Urinary bladder (tissue), 4 donors: ENCODE data around the gene PTGR3. TPM values are rescaled to one million over a fixed set of nuclear protein-coding genes. Genes with fewer than 3 reads are reported as not detected.

Experiments
- DNase-seq: peaks from one replicate; pipeline ENCODE4 v3.0.0-alpha.2; 2015; ENCODE audit errors: extremely low spot score
- H3K27ac ChIP-seq: one replicate; pipeline ENCODE4 v1.5.1; 2013; ENCODE audit warnings: low read depth, mild to moderate bottlenecking, moderate library complexity
- H3K36me3 ChIP-seq: one replicate; pipeline ENCODE4 v1.6.1; 2013; ENCODE audit warnings: mild to moderate bottlenecking, moderate library complexity; ENCODE audit not compliant: insufficient read depth
- H3K4me1 ChIP-seq: one replicate; pipeline ENCODE4 v1.6.1; 2013; ENCODE audit warnings: mild to moderate bottlenecking, moderate library complexity; ENCODE audit not compliant: insufficient read depth
- H3K4me3 ChIP-seq: one replicate; pipeline ENCODE4 v1.5.1; 2013; ENCODE audit warnings: low read depth, low read length
- WGBS: extraction: QIAGEN DNeasy Blood & Tissue Kit; methylation state at CpG from one replicate; pipeline ENCODE4 v1.1.7; 2013; 5-methylcytosine and 5-hydroxymethylcytosine counted together
- polyA plus RNA-seq: library from polyadenylated mRNA; stranded (reverse); fragments of 200-250 nt; gene quantifications from one replicate; pipeline ENCODE4 v1.2.3, GENCODE V29; 2013
- total RNA-seq: library from RNA; depleted of rRNA; stranded (reverse); fragments of >200 nt; gene quantifications from one replicate; pipeline ENCODE4 v1.2.3, GENCODE V29; 2014
- donor health status: healthy with polysubstance abuse.
- donor health status: healthy.

Gene PTGR3
- total and polyA plus RNA-seq, 2 donors = 20.8 to 23.9 TPM

- 59% methylated on average over 7 of the region's 7 CpGs for WGBS
- DNase-seq = no peak
- Histone ChIP-seq H3K4me3 (no peak overlapping the region), H3K36me3 (no peaks in the 10 kb centered on the region), H3K27ac (no peak overlapping the region), H3K4me1 (peaks cover 6% of the 10 kb centered on the region)
These were observed 7.4 kb upstream of the PTGR3 start for GRCh38 chr18:75216212-75216910.

- peaks cover 6% of the 10 kb centered on the region for H3K4me1 ChIP-seq
- 77% methylated on average over 4 of the region's 4 CpGs for WGBS
- no peaks in the 10 kb centered on the region for H3K36me3 ChIP-seq
- no peak for DNase-seq
- peak overlapping the region; percentile 1 for H3K27ac ChIP-seq
- no peak overlapping the region for H3K4me3 ChIP-seq
These were observed 6.7 kb upstream of the PTGR3 start for GRCh38 chr18:75215663-75216062.

GRCh38 chr18:75214766-75215510 is 6.0 kb upstream of the PTGR3 start:
- DNase-seq = no peak
- Histone ChIP-seq H3K4me1 (peaks cover 6% of the 10 kb centered on the region), H3K36me3 (no peaks in the 10 kb centered on the region), H3K4me3 (no peak overlapping the region), H3K27ac (no peak overlapping the region)
- WGBS = 87% methylated on average over 12 of the region's 12 CpGs

- H3K27ac ChIP-seq = no peak overlapping the region
- DNase-seq = no peak
- H3K4me1 ChIP-seq = peaks cover 5% of the 10 kb centered on the region
- H3K36me3 ChIP-seq = no peaks in the 10 kb centered on the region
- H3K4me3 ChIP-seq = peak overlapping the region; percentile 9
- WGBS = 59% methylated on average over 5 of the region's 5 CpGs
These were observed 5.4 kb upstream of the PTGR3 start for GRCh38 chr18:75214332-75214690.

GRCh38 chr18:75213611-75214331 is 4.8 kb upstream of the PTGR3 start:
- H3K36me3 ChIP-seq = no peaks in the 10 kb centered on the region
- WGBS = 39% methylated on average over 5 of the region's 5 CpGs
- H3K4me1 ChIP-seq = peaks cover 5% of the 10 kb centered on the region
- no peak for DNase-seq
- peak overlapping the region; percentile 9 for H3K4me3 ChIP-seq
- H3K27ac ChIP-seq = peak overlapping the region; percentile 23

- H3K27ac ChIP-seq = no peak overlapping the region
- DNase-seq = no peak
- no peaks in the 10 kb centered on the region for H3K36me3 ChIP-seq
- H3K4me1 ChIP-seq = peaks cover 3% of the 10 kb centered on the region
- WGBS = 28% methylated on average over 5 of the region's 5 CpGs
- H3K4me3 ChIP-seq = peak overlapping the region; percentile 100
These were observed 3.8 kb upstream of the PTGR3 start for GRCh38 chr18:75212751-75213090.

GRCh38 chr18:75211953-75212750 is 3.2 kb upstream of the PTGR3 start:
- Histone ChIP-seq H3K4me1 (peaks cover 3% of the 10 kb centered on the region), H3K4me3 (peak overlapping the region; percentile 100), H3K27ac (peak overlapping the region; percentile 76), H3K36me3 (no peaks in the 10 kb centered on the region)
- DNase-seq = no peak
- WGBS = 2% methylated on average over 38 of the region's 38 CpGs

GRCh38 chr18:75211626-75211952 is 2.6 kb upstream of the PTGR3 start:
- under 1% methylated on average over 66 of the region's 66 CpGs for WGBS
- Histone ChIP-seq H3K36me3 (no peaks in the 10 kb centered on the region), H3K4me3 (peak overlapping the region; percentile 100), H3K4me1 (peaks cover 3% of the 10 kb centered on the region), H3K27ac (peak overlapping the region; percentile 76)
- no peak for DNase-seq

GRCh38 chr18:75211002-75211621 is 2.2 kb upstream of the PTGR3 start:
- no peaks in the 10 kb centered on the region for H3K36me3 ChIP-seq
- peak overlapping the region; percentile 100 for H3K4me3 ChIP-seq
- under 1% methylated on average over 64 of the region's 64 CpGs for WGBS
- DNase-seq = no peak
- peak overlapping the region; percentile 70 for H3K27ac ChIP-seq
- H3K4me1 ChIP-seq = peaks cover 3% of the 10 kb centered on the region

GRCh38 chr18:75210274-75211001 is 1.5 kb upstream of the PTGR3 start, which contains the start of gene TSHZ1:
TSHZ1 (plus strand) TSS chr18:75210797; CDS start chr18:75211877, 1,080 bp downstream.
- Histone ChIP-seq H3K27ac (peak within 1 kb of the TSS; percentile 93), H3K4me3 (peak within 1 kb of the TSS; percentile 100), H3K4me1 (peaks cover 3% of the 10 kb centered on the region), H3K36me3 (no peaks in the 10 kb centered on the region)
- DNase-seq = peak; percentile 87
- WGBS = 3% methylated on average over 15 of the region's 15 CpGs

- under 1% methylated on average over 8 of the region's 8 CpGs for WGBS
- Histone ChIP-seq H3K27ac (peak overlapping the region; percentile 93), H3K4me3 (peak overlapping the region; percentile 100), H3K36me3 (peaks cover 1% of the 10 kb centered on the region), H3K4me1 (no peaks in the 10 kb centered on the region)
- no peak for DNase-seq
These were observed 966 bp upstream of the PTGR3 start for GRCh38 chr18:75209951-75210258.

GRCh38 chr18:75208836-75209128 is 157 bp downstream of the PTGR3 start:
- WGBS = under 1% methylated on average over 34 of the region's 34 CpGs
- no peak for DNase-seq
- H3K4me3 ChIP-seq = peak overlapping the region; percentile 100
- H3K36me3 ChIP-seq = peaks cover 2% of the 10 kb centered on the region
- H3K4me1 ChIP-seq = no peaks in the 10 kb centered on the region
- H3K27ac ChIP-seq = peak overlapping the region; percentile 99
